Stimulated activated CD4-positive, alpha-beta T cell treated with anti-CD3 and anti-CD28 coated beads, Interleukin-2, amount 100 ng/mL, for 24 hours (primary cell): ENCODE measurements around the gene CILP.
A peak's percentile ranks its signal among the peaks of the same experiment; 100 is the strongest.

Source experiments
- DNase-seq, 2 donors: peaks; one replicate each; pipeline ENCODE4 v3.0.0-alpha.2; 2020

CILP gene

DNA sequence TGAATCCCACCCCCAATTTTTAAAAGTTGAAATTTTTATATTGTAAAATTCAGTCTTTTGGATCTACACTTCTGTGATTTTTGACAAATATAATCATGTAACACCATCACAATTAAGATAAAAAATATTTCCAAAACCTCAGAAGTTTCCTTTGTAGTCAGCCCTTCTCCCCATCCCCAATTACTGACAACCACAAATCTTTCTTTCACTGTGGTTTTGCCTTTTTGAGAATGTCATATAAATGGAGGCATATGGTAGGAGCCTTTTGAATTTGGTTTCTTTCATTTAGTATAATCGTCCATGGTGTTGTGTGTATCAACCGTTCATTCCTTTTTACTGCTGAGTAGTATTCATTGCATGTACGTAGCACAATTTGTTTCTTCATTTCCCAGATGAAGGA lies 7.9 kb upstream of the CILP start:
- no peak for DNase-seq

- no peak for DNase-seq
Observed at GRCh38 chr15:65217526-65218482, 6.5 kb upstream of the CILP start.

DNA sequence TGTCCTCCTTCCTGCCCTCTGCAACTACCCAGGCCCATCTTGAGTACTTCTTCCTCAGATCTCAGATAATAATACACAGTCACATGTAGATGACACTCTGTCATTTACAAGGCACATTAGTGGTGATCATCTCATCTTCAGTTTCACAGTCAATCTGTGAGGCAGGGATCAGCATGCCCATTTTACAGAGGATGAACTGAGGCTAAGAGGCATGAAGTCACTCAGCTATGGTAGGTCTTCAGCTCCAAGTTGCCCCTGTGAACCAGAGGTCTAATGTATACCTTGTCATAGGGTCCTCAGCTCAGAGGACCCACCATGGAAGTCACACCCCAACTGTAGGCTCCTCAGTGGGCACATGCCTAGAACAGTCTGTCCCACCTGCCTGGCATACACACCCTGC lies 4.2 kb upstream of the CILP start:
- no peak for DNase-seq

GRCh38 chr15:65214010-65214409 lies 2.7 kb upstream of the CILP start:
- no peak for DNase-seq

DNA sequence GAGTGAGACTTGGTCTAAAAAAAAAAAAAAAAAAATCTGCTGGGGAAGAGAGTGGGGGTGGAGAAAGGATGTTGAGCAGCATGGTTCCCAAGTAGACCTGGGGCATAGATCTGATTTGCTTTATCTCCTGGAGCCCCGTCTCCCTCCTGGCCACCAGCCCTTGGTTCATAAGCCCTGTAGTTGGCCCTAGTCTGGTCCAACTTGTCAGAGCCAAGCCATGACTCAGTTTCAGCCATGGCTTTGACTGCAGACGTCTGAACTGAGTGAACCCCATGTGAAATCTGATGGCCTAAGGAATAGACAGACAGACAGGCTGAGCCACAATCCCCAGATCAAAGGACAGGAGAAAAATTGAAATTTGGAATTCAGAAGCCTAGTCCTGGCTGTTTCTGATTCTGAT lies 2.0 kb upstream of the CILP start:
- no peak for DNase-seq

- peak; percentile 47 to 50 for DNase-seq
Observed at GRCh38 chr15:65212097-65212496, 824 bp upstream of the CILP start.

GRCh38 chr15:65211482-65211982 lies 259 bp upstream of the CILP start:
- DNase-seq: no peak

DNA sequence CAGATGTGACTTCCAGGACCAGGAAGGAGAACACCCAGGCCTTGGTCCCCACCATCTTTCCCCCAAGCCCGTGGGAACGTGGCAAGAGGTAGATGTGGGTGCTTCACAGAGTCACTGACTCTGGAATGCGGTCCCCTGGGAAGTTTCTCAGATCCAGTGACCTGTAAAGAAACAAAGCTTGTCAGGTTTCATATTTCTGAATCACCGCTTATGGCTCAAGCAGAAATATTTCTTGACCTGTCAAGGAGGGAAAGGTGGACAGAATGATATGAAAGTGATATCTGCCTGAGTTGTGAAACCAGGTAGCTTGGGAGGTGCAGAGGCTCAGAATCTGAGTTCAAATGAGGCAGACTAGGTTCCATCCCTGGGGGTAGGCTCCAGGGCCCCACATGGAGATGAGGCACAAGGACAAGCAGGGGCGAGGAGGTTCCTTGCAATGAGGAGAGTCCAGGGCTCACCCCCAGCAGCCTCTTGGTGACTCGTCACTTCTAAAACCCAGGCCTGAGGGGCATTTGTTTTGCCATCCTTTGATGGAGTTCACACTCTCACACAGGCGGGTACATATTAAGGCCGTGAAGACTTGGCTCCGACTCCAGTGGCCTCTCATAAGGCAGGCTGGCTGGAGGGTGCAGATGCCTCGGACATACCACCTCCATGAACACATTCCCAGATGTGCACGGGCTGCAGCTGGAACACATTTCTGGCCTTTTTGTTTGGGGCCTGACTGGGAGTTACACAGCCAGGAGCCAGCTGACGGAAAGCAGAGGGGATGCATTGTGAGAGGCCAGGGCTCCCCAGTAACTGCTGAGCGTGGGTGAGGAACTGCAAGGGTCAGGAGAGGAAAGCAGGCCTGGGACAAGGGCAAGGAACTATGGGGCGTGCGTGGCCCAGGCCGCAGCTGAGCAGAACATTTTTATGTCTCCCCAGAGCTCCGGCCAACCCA lies 1.3 kb downstream of the CILP start:
- no peak for DNase-seq

DNA sequence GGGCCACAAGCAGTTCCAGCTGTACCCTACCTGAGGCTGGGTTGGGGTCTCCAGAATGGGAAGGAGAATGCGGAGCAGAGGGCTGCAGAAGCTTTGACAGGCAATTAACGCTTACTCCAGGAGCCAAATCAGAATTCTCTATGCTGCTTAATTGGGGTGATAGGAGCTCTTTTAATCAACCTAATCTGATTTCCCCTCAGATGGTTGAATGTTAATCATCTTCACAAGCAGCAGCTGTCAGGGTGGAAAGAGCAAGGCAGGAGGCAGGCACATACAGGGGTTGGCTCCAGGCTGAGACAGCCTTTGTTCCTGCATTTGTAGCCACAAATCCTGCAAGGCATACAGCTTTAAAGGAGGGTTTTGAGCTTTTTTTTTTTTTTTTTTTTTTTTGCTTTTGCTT lies 2.6 kb downstream of the CILP start:
- DNase-seq: no peak

GRCh38 chr15:65207280-65207840 lies 3.9 kb downstream of the CILP start:
- no peak for DNase-seq

DNA sequence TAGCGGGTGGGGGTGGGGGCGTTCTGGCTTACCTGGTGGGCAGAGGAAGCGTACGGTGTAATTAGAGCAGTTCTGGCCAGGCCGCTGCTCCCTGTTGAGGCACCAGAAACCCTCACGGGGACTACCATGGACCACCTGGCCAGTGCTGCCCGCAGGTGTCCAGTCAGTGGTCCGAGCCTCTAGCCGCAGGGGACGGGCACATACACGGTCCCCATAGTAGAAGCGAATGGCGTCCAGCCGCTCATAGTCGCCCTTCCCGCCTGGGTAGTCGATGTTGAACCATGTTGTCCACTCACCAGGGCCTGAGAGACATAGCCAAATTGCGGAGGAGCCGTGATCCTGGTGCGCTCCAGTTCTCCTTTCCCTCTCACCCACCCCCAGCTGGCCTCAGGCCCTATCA lies 4.5 kb downstream of the CILP start:
- no peak for DNase-seq

- DNase-seq: no peak
Observed at GRCh38 chr15:65204931-65205660, 6.2 kb downstream of the CILP start.

- no peak for DNase-seq
Observed at GRCh38 chr15:65204236-65204930, 6.9 kb downstream of the CILP start.

GRCh38 chr15:65201918-65202317 lies 9.4 kb downstream of the CILP start:
- no peak for DNase-seq

- no peak for DNase-seq
Observed at GRCh38 chr15:65198571-65198970, 12.7 kb downstream of the CILP start.

GRCh38 chr15:65197337-65197645 lies 14.0 kb downstream of the CILP start:
- DNase-seq: no peak

DNA sequence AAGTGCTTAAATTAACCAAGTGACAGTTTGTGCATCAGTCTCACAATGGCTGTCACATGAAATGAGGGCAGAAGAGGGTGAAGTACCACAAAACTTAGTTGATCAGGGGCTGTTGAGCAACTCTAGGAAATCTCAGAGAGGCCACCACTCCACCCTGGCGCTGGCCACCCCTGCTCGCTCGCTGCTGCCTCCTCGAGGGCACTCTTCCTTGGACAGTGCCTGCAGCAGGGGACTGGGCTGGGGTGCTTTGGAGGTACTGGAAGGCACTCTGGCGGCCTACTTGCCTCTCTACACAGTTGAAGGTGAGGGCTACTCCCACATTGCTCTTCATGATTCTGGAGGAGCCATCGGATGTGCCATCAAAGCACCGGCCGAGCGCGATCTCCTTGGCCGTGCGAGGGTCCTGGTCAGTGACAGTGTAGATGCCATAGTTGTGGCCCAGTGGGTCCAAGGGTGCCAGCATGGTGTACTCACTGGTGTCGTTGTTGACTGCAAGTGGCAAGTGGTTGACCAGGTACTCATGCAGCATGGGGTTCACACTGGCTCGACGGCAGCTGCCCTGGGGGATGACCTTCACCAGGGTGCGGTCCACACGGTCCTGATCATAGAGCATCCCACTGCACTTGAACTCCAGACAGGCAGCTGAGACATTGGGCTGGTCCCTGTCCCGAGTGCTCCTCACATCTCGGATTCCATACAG lies 14.5 kb downstream of the CILP start:
- no peak for DNase-seq

- no peak for DNase-seq
Observed at GRCh38 chr15:65195548-65195923, 15.7 kb downstream of the CILP start.

- DNase-seq: no peak
Observed at GRCh38 chr15:65194826-65195547, 16.3 kb downstream of the CILP start.

DNA sequence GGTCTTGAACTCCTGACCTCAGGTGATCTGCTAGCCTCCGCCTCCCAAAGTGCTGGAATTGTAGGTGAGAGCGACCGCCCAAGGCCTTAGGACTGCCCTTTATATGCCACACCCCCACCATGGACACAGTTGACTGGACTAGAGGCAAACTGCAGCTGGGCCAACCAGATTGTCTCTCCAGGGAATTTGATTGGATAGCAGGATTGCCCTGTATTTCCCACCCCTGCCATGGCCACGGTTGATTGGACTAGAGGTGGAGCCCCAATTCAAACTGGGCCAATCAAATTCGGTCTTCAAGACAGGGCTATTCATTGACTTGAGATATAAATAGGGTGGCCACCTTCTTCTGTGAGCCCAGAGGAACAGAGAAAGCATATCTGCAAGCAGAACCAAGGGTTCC lies 19.3 kb downstream of the CILP start:
- no peak for DNase-seq
